Measurements from ENCODE around the gene PTPRD. TPM values are rescaled to one million over a fixed set of nuclear protein-coding genes. Genes with fewer than 3 reads are reported as not detected.
A peak's percentile ranks its signal among the peaks of the same experiment; 100 is the strongest.

Gene PTPRD
- total RNA-seq, 1 experiment from 2014 or later, result 32.5 TPM

DNA sequence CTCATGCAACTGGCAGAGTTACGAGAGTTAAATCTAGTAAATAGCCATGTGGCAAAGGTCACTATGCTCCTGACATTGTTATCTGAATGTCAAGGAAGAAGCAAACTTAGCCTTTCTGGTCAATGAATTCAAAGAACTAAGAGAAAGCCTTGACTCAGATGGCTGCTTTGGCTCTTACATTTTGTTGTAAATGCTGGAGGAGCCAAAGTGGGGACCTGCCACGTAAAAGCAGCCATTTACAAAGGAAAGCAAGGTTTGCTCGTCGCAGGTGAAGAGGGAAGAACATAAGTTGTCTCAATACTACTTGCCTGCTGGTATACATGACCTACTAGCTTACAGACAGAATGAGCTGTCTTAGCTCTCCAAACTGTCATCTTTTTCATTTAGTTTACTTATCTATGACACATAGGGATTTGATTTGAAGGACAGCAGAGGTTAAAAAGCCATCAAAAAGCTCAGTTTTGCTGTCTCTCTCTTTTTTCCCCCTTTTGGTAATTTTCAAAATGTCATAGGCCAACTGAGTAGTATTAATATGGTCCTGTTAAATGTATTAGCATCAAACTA lies 1760.4 kb downstream of the PTPRD start:
- H3K9ac ChIP-seq (ENCODE audit: extremely low read depth, insufficient read length, low read length), result no peak overlapping the region
- no peaks in the 10 kb centered on the region for H3K9me3 ChIP-seq (ENCODE audit: control insufficient read depth, low read depth, low read length)
- no peak for DNase-seq
- H2AK5ac ChIP-seq (ENCODE audit: insufficient read length, low read length), result no peak overlapping the region
- no peak overlapping the region for H3K56ac ChIP-seq (ENCODE audit: insufficient read length, low read depth, low read length)
- H2BK15ac ChIP-seq (ENCODE audit: low read depth, low read length), result no peak overlapping the region
- H2BK120ac ChIP-seq (ENCODE audit: low read depth, low read length, poor library complexity, severe bottlenecking), result no peak overlapping the region
- no peak overlapping the region for H2AFZ ChIP-seq (ENCODE audit: low read length)
- peaks cover 2% of the 10 kb centered on the region; the same call in 1 of the 2 replicates for H3K4me1 ChIP-seq (ENCODE audit: insufficient read depth, low read length)
- peak overlapping the region in 1 of 3 experiments; percentile 95; a peak in 4 of 7 replicates for H3K27ac Mint-ChIP-seq
- H3K9me3 Mint-ChIP-seq, result peaks cover 0 to 4% of the 10 kb centered on the region in 2 experiments; a peak in 1 of 5 replicates
- H3T11ph ChIP-seq (ENCODE audit: low read length), result no peak overlapping the region
- peaks cover 44 to 45% of the 10 kb centered on the region in 2 experiments for H3K4me1 Mint-ChIP-seq
- H4K8ac ChIP-seq (replicated peaks; ENCODE audit: insufficient read length, low read depth, low read length), result no peak overlapping the region
- peaks cover 5% of the 10 kb centered on the region for H3K23me2 ChIP-seq (ENCODE audit: insufficient read length, low read depth, low read length, poor library complexity, severe bottlenecking)
- H3K36me3 Mint-ChIP-seq (ENCODE audit: insufficient read depth in 1 of 3, low read depth in 3 of 3), result peaks cover 0 to 11% (median 0%) of the 10 kb centered on the region in 3 experiments; a peak in 3 of 7 replicates
- no peak overlapping the region for H3K4ac ChIP-seq (ENCODE audit: low read depth, low read length)
- H2BK5ac ChIP-seq (ENCODE audit: insufficient read length, low read length), result no peak overlapping the region
- no peak overlapping the region for H2BK12ac ChIP-seq (ENCODE audit: insufficient read length, low read depth, low read length)
- no peak overlapping the region for H3K18ac ChIP-seq (ENCODE audit: insufficient read length, low read depth, low read length)
- H3K4me2 ChIP-seq (ENCODE audit: insufficient read depth, insufficient read length, low read length), result no peak overlapping the region
- H3K27me3 ChIP-seq (ENCODE audit: insufficient read depth, low read length), result no peaks in the 10 kb centered on the region
- WGBS (ENCODE audit: extremely low coverage, insufficient read length, low lambda C conversion rate), result no CpG with 5 or more reads among the region's 4 CpGs
- TF ChIP-seq, protein P1, sequence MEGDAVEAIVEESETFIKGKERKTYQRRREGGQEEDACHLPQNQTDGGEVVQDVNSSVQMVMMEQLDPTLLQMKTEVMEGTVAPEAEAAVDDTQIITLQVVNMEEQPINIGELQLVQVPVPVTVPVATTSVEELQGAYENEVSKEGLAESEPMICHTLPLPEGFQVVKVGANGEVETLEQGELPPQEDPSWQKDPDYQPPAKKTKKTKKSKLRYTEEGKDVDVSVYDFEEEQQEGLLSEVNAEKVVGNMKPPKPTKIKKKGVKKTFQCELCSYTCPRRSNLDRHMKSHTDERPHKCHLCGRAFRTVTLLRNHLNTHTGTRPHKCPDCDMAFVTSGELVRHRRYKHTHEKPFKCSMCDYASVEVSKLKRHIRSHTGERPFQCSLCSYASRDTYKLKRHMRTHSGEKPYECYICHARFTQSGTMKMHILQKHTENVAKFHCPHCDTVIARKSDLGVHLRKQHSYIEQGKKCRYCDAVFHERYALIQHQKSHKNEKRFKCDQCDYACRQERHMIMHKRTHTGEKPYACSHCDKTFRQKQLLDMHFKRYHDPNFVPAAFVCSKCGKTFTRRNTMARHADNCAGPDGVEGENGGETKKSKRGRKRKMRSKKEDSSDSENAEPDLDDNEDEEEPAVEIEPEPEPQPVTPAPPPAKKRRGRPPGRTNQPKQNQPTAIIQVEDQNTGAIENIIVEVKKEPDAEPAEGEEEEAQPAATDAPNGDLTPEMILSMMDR (conservative IDR thresholded peaks at IDR 0.05), result no peak
- H3K14ac ChIP-seq (ENCODE audit: insufficient read depth, low read length), result no peak overlapping the region
- no peaks in the 10 kb centered on the region for H3K79me1 ChIP-seq (ENCODE audit: insufficient read depth, low read depth, low read length, poor library complexity, severe bottlenecking)
- no peaks in the 10 kb centered on the region for H3K79me2 ChIP-seq (ENCODE audit: insufficient read depth, low read length)
- no peak overlapping the region for H3K23ac ChIP-seq (ENCODE audit: insufficient read length, low read depth, low read length)
- H2BK20ac ChIP-seq (ENCODE audit: low read depth, low read length, poor library complexity, severe bottlenecking), result no peak overlapping the region
- no peaks in the 10 kb centered on the region for H4K20me1 ChIP-seq (ENCODE audit: control insufficient read depth, insufficient read depth, insufficient read length)
- H3K27ac ChIP-seq (ENCODE audit: insufficient read length, low read depth, low read length), result no peak overlapping the region
- H3K27me3 Mint-ChIP-seq (ENCODE audit: low read depth), result peaks cover 12% of the 10 kb centered on the region
- H4K5ac ChIP-seq (ENCODE audit: insufficient read length, low read depth, low read length), result no peak overlapping the region
- H3K4me3 Mint-ChIP-seq, result no peak overlapping the region; a peak in 1 of 5 replicates
- H4K91ac ChIP-seq (ENCODE audit: insufficient read length, low read depth, low read length), result no peak overlapping the region

Data from H9 (cell line).